Endothelial cell of umbilical vein (primary cell): Measurements from ENCODE around the gene DGKD.

Source experiments
- CTCF ChIP-seq, 2 donors: IDR thresholded peaks; 1 replicate in 1 of 2; 2 replicates in 1 of 2; pipeline ENCODE4 v1.5.1; 2011; ENCODE audit warnings: low read length in 2 of 2, mild to moderate bottlenecking in 2 of 2, moderate library complexity in 2 of 2, control low read depth in 1 of 2, inconsistent platforms in 1 of 2, low read depth in 1 of 2; ENCODE audit not compliant: insufficient read depth in 1 of 2; ENCODE audit errors: extremely low read depth in 1 of 2
- POLR2A ChIP-seq: IDR thresholded peaks from 2 replicates; pipeline ENCODE4 v1.6.1; 2012; ENCODE audit warnings: low read depth, mild to moderate bottlenecking, control low read depth, low read length
- POLR2AphosphoS5 ChIP-seq: IDR thresholded peaks from 2 replicates; pipeline ENCODE4 v1.6.1; 2012; ENCODE audit warnings: low read depth, mild to moderate bottlenecking, control low read depth, low read length, moderate library complexity; ENCODE audit not compliant: insufficient read depth

- TF ChIP-seq CTCF (IDR thresholded peaks at IDR 0.05; ENCODE audit: extremely low read depth in 1 of 2, insufficient read depth in 1 of 2, low read depth in 1 of 2, low read length in 2 of 2) (no peak), POLR2AphosphoS5 (no peak), POLR2A (no peak)
These were observed 122.6 kb downstream of the DGKD start for GRCh38 chr2:233476651-233477547.
